Measurements from ENCODE around the gene NDUFS6.

Gene NDUFS6

DNA sequence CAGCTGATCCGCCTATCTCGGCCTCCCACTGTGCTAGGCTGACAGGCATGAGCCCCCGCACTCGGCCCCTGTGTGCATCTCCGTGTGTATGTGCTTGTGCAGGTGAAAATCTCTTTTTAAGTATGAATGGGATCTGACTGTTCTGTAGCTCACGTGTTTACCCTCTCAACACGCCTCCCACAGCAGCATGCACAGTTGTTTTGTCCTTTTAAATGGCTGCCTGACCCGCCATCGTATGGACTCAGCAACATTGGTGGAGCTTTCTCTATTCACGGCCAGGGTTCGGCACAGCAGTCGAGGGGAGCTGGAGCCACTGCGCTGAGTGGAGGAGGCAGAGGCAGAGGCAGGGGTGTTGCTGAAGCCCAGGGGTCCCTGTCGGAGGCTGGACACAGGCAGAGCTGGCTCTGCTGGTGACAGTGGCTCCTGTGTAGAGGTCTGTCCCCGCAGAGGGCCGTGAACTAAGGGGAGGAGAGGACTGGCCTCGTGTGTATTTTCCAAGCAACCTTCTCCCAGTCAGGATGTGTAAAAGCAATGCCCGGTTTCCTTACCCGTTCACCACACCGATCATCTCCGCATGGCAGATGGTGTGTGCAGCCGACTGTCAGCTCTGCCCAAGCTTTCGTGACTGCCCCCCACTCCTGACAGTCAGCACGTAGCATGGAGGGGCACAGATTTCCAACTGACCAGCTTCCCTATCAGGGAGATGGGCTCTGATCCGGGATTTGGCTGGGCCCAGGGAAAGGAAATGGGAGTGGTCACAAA lies 38.9 kb upstream of the NDUFS6 start:
- H3K27ac ChIP-seq = no peak overlapping the region
- no peak for TF ChIP-seq ZFX (IDR thresholded peaks at IDR 0.05)
- TF ChIP-seq, protein P1, sequence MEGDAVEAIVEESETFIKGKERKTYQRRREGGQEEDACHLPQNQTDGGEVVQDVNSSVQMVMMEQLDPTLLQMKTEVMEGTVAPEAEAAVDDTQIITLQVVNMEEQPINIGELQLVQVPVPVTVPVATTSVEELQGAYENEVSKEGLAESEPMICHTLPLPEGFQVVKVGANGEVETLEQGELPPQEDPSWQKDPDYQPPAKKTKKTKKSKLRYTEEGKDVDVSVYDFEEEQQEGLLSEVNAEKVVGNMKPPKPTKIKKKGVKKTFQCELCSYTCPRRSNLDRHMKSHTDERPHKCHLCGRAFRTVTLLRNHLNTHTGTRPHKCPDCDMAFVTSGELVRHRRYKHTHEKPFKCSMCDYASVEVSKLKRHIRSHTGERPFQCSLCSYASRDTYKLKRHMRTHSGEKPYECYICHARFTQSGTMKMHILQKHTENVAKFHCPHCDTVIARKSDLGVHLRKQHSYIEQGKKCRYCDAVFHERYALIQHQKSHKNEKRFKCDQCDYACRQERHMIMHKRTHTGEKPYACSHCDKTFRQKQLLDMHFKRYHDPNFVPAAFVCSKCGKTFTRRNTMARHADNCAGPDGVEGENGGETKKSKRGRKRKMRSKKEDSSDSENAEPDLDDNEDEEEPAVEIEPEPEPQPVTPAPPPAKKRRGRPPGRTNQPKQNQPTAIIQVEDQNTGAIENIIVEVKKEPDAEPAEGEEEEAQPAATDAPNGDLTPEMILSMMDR (conservative IDR thresholded peaks at IDR 0.05) = no peak

DNA sequence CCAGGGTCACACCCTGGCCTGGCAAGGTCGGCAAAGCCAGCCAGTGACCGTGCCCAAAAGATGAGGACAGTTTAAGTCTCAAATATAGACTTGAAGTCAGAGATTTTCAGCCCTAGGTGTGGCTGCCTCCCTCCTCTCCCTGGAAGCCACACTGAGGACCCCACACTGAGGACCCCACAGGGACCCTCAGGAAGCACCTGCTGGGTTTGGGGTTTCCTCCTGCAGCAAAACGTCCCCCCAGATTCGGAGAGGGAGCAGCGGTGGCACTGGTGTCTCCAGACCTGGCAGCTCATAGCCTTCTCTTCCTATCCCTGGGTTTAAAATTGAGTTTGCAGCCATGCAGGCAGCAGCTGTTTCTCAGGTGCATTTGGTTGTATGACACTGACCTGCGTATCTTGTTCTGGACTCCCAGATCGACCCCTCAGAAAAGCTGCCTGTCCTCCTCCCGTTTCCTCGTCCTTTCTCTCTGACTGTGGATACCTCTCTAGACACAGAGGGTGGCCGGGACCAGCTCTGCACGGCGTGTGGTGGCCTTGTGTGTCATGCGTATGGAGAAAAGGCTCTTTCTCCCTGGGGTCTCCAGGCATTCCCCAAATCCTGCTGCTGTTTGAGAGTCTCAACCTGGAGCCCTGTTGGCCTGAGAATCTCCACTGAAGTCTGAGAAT lies 38.2 kb upstream of the NDUFS6 start:
- H3K27ac ChIP-seq = no peak overlapping the region
- TF ChIP-seq, protein P1 (conservative IDR thresholded peaks at IDR 0.05) = no peak
- TF ChIP-seq ZFX (IDR thresholded peaks at IDR 0.05) = no peak

DNA sequence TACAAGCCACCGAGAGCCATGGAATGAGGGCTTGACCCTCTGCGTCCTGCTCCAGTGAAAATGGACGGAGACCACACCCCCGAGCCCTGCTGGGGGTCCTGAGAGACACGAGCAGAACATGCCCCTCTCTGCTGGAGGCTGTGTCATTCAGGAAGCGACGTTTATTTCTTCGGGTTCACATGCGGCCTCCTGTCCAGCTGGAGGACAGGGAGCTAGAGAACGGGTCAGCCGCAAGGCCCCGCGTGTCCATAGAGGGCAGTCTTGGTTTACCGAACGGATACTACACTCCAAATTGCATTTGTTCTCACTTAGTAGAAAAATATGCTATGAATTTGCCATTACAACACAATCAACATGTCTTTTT lies 37.7 kb upstream of the NDUFS6 start:
- no peak overlapping the region for H3K27ac ChIP-seq
- TF ChIP-seq, protein P1 (conservative IDR thresholded peaks at IDR 0.05) = peak; percentile 93
- no peak for TF ChIP-seq ZFX (IDR thresholded peaks at IDR 0.05)

DNA sequence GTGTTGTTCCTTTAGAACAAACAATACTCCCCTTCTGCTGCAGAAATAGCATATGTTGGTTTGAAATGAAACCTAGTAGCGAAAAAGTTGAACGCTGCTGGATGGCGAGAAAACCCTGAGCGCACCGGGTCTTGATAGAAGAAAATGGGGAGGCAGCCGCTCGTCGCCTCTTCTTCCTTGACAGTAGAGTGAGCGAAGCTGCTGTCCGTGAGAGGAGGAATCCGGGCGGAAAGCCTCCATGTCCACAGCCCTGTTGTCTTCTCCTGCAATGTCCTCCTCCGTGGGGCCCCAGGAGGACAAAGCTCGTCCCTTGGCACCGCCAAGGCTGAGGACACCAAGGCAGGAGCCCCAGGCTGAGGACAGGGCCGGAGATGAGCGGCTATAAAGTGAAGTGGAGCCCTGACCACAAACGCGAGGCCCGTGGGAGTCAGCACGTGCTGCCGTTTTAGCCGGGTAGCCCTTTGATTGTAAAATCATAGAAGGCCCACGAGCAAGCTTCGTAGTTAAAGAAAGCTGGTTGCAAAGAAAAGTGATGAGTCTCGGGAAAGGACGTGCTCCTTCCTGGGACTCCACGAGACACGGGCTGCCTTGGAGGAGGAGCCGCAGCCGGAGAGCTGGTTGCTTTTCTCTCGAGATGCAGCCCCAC lies 37.1 kb upstream of the NDUFS6 start:
- no peak overlapping the region for H3K27ac ChIP-seq
- TF ChIP-seq, protein P1 (conservative IDR thresholded peaks at IDR 0.05) = peak; percentile 54
- no peak for TF ChIP-seq ZFX (IDR thresholded peaks at IDR 0.05)

DNA sequence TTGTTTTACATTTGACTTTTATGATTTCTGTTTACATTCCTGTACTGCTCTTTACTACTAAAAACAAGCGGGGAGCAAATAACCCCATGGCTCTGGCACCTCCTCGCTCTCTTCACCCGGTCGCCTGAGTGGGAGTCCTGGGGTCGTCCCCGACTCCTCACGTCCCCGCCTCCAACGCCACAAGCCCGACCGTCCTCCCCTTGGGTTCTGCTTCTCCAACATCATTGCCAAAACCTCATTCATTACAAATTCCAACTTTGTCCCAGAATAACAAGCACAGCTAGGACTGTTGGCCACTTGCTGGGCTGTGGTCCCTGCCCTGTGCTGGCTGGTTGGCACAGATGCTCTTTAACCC lies 36.6 kb upstream of the NDUFS6 start:
- no peak for TF ChIP-seq ZFX (IDR thresholded peaks at IDR 0.05)
- TF ChIP-seq, protein P1 (conservative IDR thresholded peaks at IDR 0.05) = no peak
- no peak overlapping the region for H3K27ac ChIP-seq

DNA sequence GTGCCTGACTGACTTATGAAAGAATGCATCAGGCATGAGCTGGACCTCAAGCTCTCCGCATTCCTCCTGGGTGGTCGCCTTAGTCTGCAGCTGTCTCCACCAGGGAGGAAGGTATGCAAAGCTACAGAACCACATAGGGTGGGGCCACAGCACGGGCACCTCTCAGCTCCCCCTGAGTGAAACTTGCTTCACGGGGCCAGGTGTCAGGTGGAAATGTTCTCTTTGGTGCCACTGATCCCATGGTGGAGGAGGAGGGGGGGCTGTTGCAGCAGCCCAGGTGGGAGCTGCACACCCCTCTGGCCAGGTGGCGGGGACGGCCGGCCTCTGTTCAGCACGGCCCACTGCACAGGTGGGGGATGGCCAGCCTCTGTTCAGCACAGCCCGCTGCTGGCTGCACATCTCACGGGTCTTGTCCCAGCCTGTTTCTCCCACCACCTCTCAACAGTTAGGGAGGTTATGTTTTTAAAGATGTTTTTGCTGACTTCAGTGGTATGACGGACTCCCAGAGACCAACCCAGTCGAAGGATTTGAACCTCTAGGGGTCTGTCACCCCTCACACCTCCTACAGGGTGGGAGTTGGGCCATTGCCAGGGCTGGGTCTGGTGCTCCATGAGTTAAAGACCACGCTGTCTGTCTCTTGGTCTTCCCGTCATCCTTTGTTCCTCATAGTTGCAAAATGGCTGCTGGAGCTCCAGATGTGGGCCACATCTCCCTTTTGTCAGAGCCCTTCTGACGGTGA lies 35.9 kb upstream of the NDUFS6 start:
- no peak overlapping the region for H3K27ac ChIP-seq

More for the DNA sequence above, 35.9 kb upstream of the NDUFS6 start:
- TF ChIP-seq, protein P1 (conservative IDR thresholded peaks at IDR 0.05) = no peak
- no peak for TF ChIP-seq ZFX (IDR thresholded peaks at IDR 0.05)
